Stimulated activated CD4-positive, alpha-beta T cell treated with anti-CD3 and anti-CD28 coated beads, Interleukin-2, amount 100 ng/mL, for 48 hours (primary cell): Measurements from ENCODE around the gene GSDME.
A peak's percentile ranks its signal among the peaks of the same experiment; 100 is the strongest.

Experiments
- DNase-seq, 2 donors: peaks; one replicate each; pipeline ENCODE4 v3.0.0-alpha.2; 2020

Gene GSDME

GRCh38 chr7:24701261-24702235 is 55.7 kb downstream of the GSDME start:
- DNase-seq = no peak

DNA sequence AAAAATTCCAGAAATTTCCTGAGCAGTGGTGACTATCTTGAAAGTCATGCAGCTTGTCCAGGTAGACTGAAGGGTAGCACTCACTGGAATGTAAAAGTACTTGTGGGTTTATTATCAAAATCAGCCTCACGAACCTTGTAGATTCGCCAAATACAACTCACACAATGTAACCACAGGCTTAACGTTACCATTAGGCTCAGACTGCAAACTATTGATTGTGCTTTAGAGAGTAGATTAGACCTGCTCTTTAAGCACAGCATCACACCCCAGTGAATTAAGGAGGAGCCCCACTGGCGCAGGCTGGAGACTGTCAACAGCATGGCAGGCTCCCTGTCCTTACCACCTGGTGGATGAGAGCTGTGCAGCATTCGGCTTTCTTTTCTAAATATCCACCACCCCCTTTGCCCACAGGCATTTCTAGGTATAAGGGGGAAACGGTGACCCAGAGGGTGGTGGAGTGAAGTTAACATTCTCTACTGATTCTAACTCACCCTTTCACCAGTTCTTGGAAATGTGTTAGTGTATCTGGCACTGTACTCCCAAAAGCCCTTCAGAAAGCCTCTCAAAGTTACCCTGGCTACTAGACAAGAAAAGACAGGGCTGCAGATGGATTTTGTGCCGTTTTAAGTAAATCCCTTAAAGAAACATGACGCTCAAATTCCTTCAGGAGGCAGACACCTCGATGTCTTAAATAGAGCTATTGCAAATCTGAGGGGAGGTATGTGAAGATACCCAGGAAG is 56.6 kb downstream of the GSDME start:
- no peak for DNase-seq

GRCh38 chr7:24698531-24699266 is 58.6 kb downstream of the GSDME start:
- no peak for DNase-seq

DNA sequence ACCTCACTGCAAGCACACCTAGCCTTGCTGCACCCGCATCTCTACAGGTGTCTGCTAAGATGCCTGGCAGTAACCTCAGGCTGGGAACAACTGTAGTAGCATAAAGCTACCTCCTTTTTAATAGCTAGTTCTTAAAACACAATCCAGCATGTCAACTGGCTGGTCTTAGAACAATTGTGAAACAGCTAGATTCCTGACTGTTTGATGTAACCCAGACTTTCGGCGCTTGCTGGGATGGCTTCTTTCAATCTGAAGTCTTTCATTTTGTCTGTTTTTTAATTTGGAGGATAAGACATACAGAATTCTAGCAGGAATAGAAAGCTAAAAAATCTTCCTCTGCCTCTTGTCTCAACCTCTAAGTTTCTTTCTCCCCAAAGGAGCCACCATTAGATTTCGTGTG is 59.8 kb downstream of the GSDME start:
- DNase-seq = no peak

GRCh38 chr7:24692592-24692991 is 64.7 kb downstream of the GSDME start:
- no peak for DNase-seq

GRCh38 chr7:24690251-24690650 is 67.0 kb downstream of the GSDME start:
- no peak for DNase-seq

- DNase-seq = no peak
These were observed 71.6 kb downstream of the GSDME start for GRCh38 chr7:24685708-24686107.

GRCh38 chr7:24670782-24671181 is 86.5 kb downstream of the GSDME start:
- no peak for DNase-seq

DNA sequence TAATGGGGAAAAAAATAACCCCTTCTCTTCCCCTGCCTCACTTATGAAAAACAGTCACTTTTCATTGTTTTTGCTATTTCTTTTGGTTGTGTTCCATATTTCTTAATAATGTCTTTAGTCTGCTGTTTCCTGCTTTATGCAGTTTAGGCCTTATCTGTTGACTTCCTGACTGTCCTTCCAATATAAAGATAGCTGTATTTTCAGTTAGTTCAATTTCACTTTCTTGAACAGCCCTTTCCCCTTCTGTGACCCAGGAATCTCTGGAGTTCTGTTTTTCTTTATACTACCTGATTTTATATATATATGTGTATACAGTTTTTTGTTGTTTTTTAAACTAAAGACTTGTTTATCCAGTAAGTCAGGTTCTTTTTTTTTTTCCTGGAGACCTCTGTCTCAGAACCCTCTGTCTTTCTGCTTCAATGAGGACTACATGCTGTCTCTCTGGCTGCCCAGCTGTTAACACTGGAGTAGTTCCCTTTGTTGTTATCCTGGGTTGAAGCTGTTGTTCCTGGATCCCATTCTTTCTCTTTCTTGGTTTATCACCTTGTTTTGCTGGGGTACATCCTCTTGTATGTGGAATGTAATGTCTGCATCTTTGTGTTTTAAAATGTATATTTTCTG is 87.2 kb downstream of the GSDME start:
- DNase-seq = no peak

DNA sequence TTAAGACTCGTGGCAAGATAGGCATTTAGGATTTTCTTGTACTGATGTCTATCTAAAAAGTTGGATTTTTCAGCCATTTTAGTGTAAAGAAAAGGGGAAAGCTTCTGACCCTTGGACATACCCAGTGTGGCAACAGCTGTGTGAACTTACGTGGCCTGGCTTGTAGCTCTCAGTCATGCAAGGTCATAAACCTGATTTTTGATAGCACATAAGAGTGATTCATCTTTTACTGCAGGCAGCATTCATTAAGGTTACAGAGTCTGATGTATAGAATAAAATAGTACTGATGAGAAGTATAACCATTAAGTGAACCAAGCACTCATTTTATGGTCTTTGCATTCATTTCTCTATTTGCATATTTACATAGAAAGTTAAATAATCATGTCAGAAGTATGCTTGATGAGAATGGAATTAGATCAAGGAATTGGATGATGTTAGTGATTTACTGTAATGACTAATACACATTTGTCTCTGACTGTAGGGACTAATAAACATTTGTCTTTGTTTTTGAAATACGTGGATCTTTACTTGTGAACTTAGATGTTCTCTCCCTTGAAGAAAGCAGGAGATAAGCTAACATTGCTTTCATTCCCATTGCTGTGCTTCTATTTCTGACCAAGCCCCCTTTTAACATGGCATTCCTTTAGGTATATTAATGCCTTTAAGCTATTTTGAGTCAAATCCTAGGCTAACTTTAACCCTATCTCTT is 88.2 kb downstream of the GSDME start:
- no peak for DNase-seq

GRCh38 chr7:24665564-24666294 is 91.5 kb downstream of the GSDME start:
- DNase-seq = peak; percentile 42 to 43

DNA sequence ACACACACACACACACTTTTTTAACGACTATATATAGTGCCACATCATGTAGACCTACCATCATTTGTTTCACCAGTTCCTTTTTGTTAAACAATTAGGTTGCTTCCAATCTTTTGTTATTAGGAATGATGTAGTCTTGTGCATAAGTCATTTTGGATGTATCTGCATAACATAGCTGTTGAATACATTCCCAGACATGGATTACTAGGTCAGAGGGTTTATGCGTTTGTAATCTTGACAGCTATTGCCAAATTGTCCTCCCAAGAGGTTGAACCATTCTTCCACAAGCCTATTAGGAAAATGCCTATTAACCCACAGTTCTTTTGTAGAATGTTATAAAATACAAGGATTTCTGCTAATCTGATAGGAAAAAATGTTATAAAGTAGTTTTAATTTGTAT is 96.7 kb downstream of the GSDME start:
- no peak for DNase-seq

DNA sequence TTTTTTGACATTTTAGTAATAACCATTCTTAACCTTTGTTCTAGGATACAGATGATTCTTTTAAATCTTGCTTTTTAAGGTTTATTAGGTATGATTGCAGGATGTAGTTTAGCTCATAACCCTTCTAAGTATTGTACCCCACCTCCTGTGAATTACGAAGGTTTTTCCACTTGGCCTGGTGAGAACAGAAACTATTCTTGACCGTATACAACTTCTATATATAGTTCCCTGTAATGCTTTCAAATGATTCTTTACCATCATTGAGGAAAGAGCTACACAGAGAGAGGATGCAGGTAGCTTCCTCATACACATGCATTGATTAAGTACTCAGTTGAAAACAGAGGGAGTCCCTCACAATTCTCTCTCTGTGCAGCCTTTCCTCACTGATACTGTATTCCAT is 97.8 kb downstream of the GSDME start:
- no peak for DNase-seq

DNA sequence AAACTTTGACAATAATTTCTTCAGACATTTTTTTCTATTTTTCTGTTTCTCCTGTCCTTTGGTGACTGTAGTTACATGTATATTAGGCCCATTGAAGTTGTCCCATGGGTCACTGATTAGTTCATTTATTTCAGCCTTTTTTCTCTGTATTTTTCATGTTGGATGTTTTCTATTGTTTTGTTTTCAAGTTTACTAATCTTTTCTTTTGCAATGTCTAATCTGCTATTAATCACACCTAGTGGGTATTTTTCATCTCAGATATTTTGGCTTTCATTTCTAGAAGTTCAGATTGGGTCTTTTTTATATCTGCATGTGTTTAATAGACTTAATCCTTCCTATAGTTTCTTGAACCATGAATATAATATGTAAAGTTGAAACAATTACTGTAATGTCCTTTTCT is 99.3 kb downstream of the GSDME start:
- no peak for DNase-seq

DNA sequence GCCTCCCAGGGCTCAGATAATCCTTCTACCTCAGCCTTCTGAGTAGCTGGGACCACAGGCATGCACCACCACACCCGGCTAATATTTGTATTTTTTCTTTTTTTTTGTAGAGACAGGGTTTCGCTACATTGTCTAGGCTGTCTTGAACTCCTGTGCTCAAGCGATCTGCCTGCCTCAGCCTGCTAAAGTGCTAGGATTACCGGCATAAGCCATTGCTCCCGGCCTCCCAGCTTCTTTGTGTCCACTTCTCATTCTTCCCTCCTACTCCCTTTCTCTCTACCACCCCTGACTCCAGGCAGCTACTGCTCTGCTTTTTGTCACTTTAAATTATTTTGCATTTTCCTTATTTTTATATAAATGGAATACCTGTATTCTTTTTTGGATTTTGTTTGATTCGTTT is 100.7 kb downstream of the GSDME start:
- DNase-seq = no peak

GRCh38 chr7:24654305-24654704 is 103.0 kb downstream of the GSDME start:
- no peak for DNase-seq

DNA sequence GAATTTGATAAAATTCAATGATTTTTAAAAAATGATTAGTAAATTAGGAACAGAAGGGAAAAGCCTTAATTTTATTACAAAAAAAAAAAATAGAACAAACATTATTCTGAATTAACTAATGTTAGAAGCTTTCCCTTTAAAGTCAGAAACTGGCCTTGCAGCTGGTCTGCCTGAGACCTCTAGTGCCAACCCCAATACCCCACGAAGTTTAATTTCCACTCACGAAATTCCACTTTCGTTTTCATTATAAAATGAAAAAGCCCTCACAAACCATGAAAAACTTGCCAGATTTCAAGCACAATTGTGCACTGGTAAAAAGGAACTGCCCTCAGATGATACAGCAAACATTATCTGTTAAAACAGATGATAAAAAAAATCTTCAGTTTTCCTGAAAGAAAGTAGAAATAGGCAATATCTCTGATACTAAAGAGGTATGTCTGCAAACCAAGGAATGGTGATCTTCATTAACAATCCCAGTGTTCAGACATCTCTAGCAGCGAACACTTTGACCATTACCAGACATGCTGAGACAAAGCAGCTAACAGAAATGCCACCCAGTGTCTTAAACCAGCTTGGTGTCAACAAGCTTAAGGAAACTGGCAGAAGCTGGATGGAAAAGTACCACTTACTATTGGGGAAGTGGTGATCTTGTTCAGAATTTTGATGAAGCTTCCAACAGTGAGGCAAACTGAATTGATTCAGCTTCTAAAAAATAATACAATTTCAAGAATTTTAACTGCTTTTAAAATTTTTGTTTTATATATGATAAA is 103.8 kb downstream of the GSDME start:
- no peak for DNase-seq

- DNase-seq = no peak
These were observed 104.9 kb downstream of the GSDME start for GRCh38 chr7:24652251-24652939.
